Measurements from ENCODE around the gene CDH23.

- TF ChIP-seq POLR2A (IDR thresholded peaks at IDR 0.05; ENCODE audit: low read depth, low read length) (no peak), SIN3A (IDR thresholded peaks at IDR 0.05; ENCODE audit: low read depth, low read length) (no peak), NFIC (IDR thresholded peaks at IDR 0.05; ENCODE audit: low read depth, low read length) (no peak), PBX3 (IDR thresholded peaks at IDR 0.05; ENCODE audit: insufficient replicate concordance, low read depth, low read length) (no peak), CTCF (IDR thresholded peaks at IDR 0.05 in 2 of 3, conservative IDR thresholded peaks at IDR 0.05 in 1 of 3; ENCODE audit: control insufficient read depth in 2 of 3, extremely low read depth in 1 of 3, insufficient read depth in 1 of 3, low read depth in 3 of 3, low read length in 3 of 3) (no peak), TARDBP (IDR thresholded peaks at IDR 0.05; ENCODE audit: borderline replicate concordance) (no peak)
Observed at GRCh38 chr10:71513540-71513853, 116.8 kb downstream of the CDH23 start.

Data from GM12878 (cell line).